GM12878 (cell line): ENCODE measurements around the gene PSMD14. TPM values are rescaled to one million over a fixed set of nuclear protein-coding genes. Genes with fewer than 3 reads are reported as not detected.

ENCODE experiments used
- ASH2L ChIP-seq: fragments of 300-600, 200-600 bp; sonication (generic); IDR thresholded peaks from 2 replicates; pipeline ENCODE4 v1.6.1; 2017; ENCODE audit warnings: low read depth, mild to moderate bottlenecking, borderline replicate concordance
- ATF2 ChIP-seq: IDR thresholded peaks from 2 replicates; pipeline ENCODE4 v1.6.1; 2012; ENCODE audit warnings: low read length, inconsistent platforms
- BACH1 ChIP-seq: fragments of 450-650 bp; IDR thresholded peaks from 2 replicates; pipeline ENCODE4 v1.6.1; 2017; ENCODE audit warnings: mild to moderate bottlenecking, borderline replicate concordance
- CBFB ChIP-seq: IDR thresholded peaks from 2 replicates; pipeline ENCODE4 v1.6.1; 2016; ENCODE audit warnings: antibody characterized with exemption, low read depth
- EED ChIP-seq: sonication (generic); IDR thresholded peaks from 2 replicates; pipeline ENCODE4 v1.6.1; 2016; ENCODE audit warnings: antibody characterized with exemption, low read depth
- EGR1 ChIP-seq, 2 experiments: IDR thresholded peaks; 1 replicate in 1 of 2; 2 replicates in 1 of 2; pipeline ENCODE4 v1.6.1; 2011 to 2012; ENCODE audit warnings: low read depth in 2 of 2, low read length in 2 of 2, borderline replicate concordance in 1 of 2, mild to moderate bottlenecking in 1 of 2, moderate library complexity in 1 of 2
- EP300 ChIP-seq, 2 experiments: fragments of 150-350 bp in 1 of 2; IDR thresholded peaks; 2 replicates each; pipeline ENCODE4 v1.6.1; 2011 to 2012; ENCODE audit warnings: low read depth in 2 of 2, low read length in 2 of 2, borderline replicate concordance in 1 of 2, improper control_type of control experiment in 1 of 2, inconsistent platforms in 1 of 2; ENCODE audit not compliant: control insufficient read depth in 1 of 2
- EZH2 ChIP-seq: IDR thresholded peaks from 2 replicates; pipeline ENCODE4 v1.6.1; 2012; ENCODE audit warnings: low read depth, mild to moderate bottlenecking, control low read depth, inconsistent platforms, low read length, borderline replicate concordance; ENCODE audit not compliant: control insufficient read depth
- FOS ChIP-seq: IDR thresholded peaks from 3 replicates; pipeline ENCODE4 v1.6.1; 2011; ENCODE audit warnings: borderline replicate concordance; ENCODE audit not compliant: insufficient read length; ENCODE audit errors: extremely low read depth
- IKZF2 ChIP-seq, 2 experiments: fragments of 450-650 bp; IDR thresholded peaks; 2 replicates each; pipeline ENCODE4 v1.6.1; 2017; ENCODE audit warnings: mild to moderate bottlenecking in 2 of 2, moderate library complexity in 2 of 2
- LARP7 ChIP-seq: fragments of 450-650 bp; IDR thresholded peaks from 2 replicates; pipeline ENCODE4 v1.6.1; 2017; ENCODE audit warnings: mild to moderate bottlenecking
- MTA3 ChIP-seq: IDR thresholded peaks from 2 replicates; pipeline ENCODE4 v1.6.1; 2012; ENCODE audit warnings: low read length, inconsistent platforms, borderline replicate concordance
- PBX3 ChIP-seq: IDR thresholded peaks from 2 replicates; pipeline ENCODE4 v1.6.1; 2011; ENCODE audit warnings: mild to moderate bottlenecking, low read depth, low read length, moderate library complexity; ENCODE audit not compliant: insufficient replicate concordance
- PKNOX1 ChIP-seq: fragments of 450-650 bp; IDR thresholded peaks from 2 replicates; pipeline ENCODE4 v1.6.1; 2016; ENCODE audit warnings: mild to moderate bottlenecking
- POLR2AphosphoS5 ChIP-seq: IDR thresholded peaks from 2 replicates; pipeline ENCODE4 v1.6.1; 2011; ENCODE audit warnings: mild to moderate bottlenecking, low read length, inconsistent platforms
- PRDM15 ChIP-seq: fragments of 450-650 bp; formaldehyde crosslinking; IDR thresholded peaks from 2 replicates; pipeline ENCODE4 v1.4.0; 2020; ENCODE audit warnings: mild to moderate bottlenecking, moderate library complexity
- RAD51 ChIP-seq: fragments of 450-650 bp; IDR thresholded peaks from 2 replicates; pipeline ENCODE4 v1.6.1; 2016; ENCODE audit warnings: moderate library complexity, mild to moderate bottlenecking, inconsistent platforms
- RFX5 ChIP-seq: IDR thresholded peaks from 2 replicates; pipeline ENCODE4 v1.6.1; 2011; ENCODE audit warnings: low read depth, low read length, improper control_type of control experiment
- RUNX3 ChIP-seq: IDR thresholded peaks from 2 replicates; pipeline ENCODE4 v1.6.1; 2012; ENCODE audit warnings: low read length, inconsistent platforms
- SMAD5 ChIP-seq: IDR thresholded peaks from 2 replicates; pipeline ENCODE4 v1.6.1; 2016; ENCODE audit warnings: antibody characterized with exemption, low read depth
- SRF ChIP-seq, 2 experiments: IDR thresholded peaks; 2 replicates each; pipeline ENCODE4 v1.6.1; 2011; ENCODE audit warnings: low read depth in 2 of 2, low read length in 2 of 2, mild to moderate bottlenecking in 1 of 2, moderate library complexity in 1 of 2
- STAT1 ChIP-seq: fragments of 450-650 bp; conservative IDR thresholded peaks from 2 replicates; pipeline ENCODE4 v1.6.1; 2014; ENCODE audit warnings: antibody characterized with exemption, mild to moderate bottlenecking
- TCF12 ChIP-seq: IDR thresholded peaks from 2 replicates; pipeline ENCODE4 v1.6.1; 2011; ENCODE audit warnings: low read depth, mild to moderate bottlenecking, low read length
- ZNF24 ChIP-seq: fragments of 450-650 bp; IDR thresholded peaks from 2 replicates; pipeline ENCODE4 v1.6.1; 2017; ENCODE audit warnings: antibody characterized with exemption, mild to moderate bottlenecking
- polyA plus RNA-seq, 11 experiments: library from polyadenylated mRNA; depleted of rRNA in 4 of 11; unstranded in 6 of 11; stranded (reverse) in 5 of 11; fragments of >200 nt; fragmentation: Nextera tagmentation in 4 of 11; fragmentation: Illumina TruSeq in 1 of 11; extraction: Ambion mirVana in 4 of 11; extraction: Trizol in 1 of 11; gene quantifications; 1 replicate in 1 of 11; 2 replicates in 10 of 11; pipeline versions ENCODE4 v1.2.1 to v1.2.3, GENCODE V29; 2011 to 2016; ENCODE audit warnings: inconsistent platforms in 2 of 11, missing spikeins in 2 of 11, low read depth in 1 of 11
- total RNA-seq, 4 experiments: library from RNA; depleted of rRNA in 3 of 4; stranded (reverse); fragments of >200 nt in 3 of 4; fragmentation: Illumina TruSeq in 1 of 4; extraction: Trizol in 1 of 4; gene quantifications; 2 replicates each; pipeline versions ENCODE4 v1.2.1 to v1.2.3, GENCODE V29; 2013 to 2021

The PSMD14 gene
- total and polyA plus RNA-seq, 10 of the 15 experiments (the other 5 are each of a cell fraction or from before 2014, with no cell fraction given): 70.5 to 253 (median 127) TPM

- no peak for TF ChIP-seq ATF2
- no peak for TF ChIP-seq TCF12
- no peak for TF ChIP-seq RAD51
- peak; percentile 76 for TF ChIP-seq SMAD5
- TF ChIP-seq MTA3: no peak
- no peak for TF ChIP-seq STAT1
- TF ChIP-seq SRF (IDR thresholded peaks at IDR 0.05; ENCODE audit: low read depth in 2 of 2, low read length in 2 of 2): peak; percentile 0 to 45; a peak in 1 of 4 replicates
- TF ChIP-seq EED: peak; percentile 42; the same call in 1 of the 2 replicates
- TF ChIP-seq POLR2AphosphoS5: peak; percentile 90
- no peak for TF ChIP-seq EZH2
- TF ChIP-seq FOS: no peak
- TF ChIP-seq PBX3: no peak
- TF ChIP-seq ZNF24: no peak
- no peak for TF ChIP-seq EP300 (IDR thresholded peaks at IDR 0.05; ENCODE audit: borderline replicate concordance in 1 of 2, control insufficient read depth in 1 of 2, low read depth in 2 of 2, low read length in 2 of 2)
- peak; percentile 86 for TF ChIP-seq LARP7
- TF ChIP-seq IKZF2 (IDR thresholded peaks at IDR 0.05): peak in 1 of 2 experiments; percentile 28; a peak in 1 of 4 replicates
- peak; percentile 76; the same call in 1 of the 2 replicates for TF ChIP-seq BACH1
- TF ChIP-seq EGR1 (IDR thresholded peaks at IDR 0.05; ENCODE audit: borderline replicate concordance in 1 of 2, low read depth in 2 of 2, low read length in 2 of 2): no peak
- no peak for TF ChIP-seq PRDM15 (CRISPR knock-in tag)
- TF ChIP-seq RFX5: no peak
- peak; percentile 25 for TF ChIP-seq RUNX3
- TF ChIP-seq PKNOX1: no peak
- peak; percentile 40; the same call in 1 of the 2 replicates for TF ChIP-seq CBFB
- TF ChIP-seq ASH2L: no peak
Measured at GRCh38 chr2:161308178-161308955, at the start of gene PSMD14 (continued).
